Dendritic cell treated with granulocyte-macrophage colony-stimulating factor and Interleukin-4, amounts not matched to agents 40 ng/mL and 50 ng/mL, for 4 days (primary cell): ENCODE results near the gene SDHAF2.
"Not testable (repeated sequence)": the region's sequence is repeated elsewhere in the genome, so short reads cannot be mapped to it uniquely, and the experiment has no call there.

Experiments
- H3K27ac Mint-ChIP-seq: one replicate; pipeline ENCODE4 v1.8.0; 2022; ENCODE audit warnings: mild to moderate bottlenecking, mixed read lengths
- H3K27me3 Mint-ChIP-seq: one replicate; pipeline ENCODE4 v1.8.0; 2022; ENCODE audit warnings: mild to moderate bottlenecking, mixed read lengths
- H3K36me3 Mint-ChIP-seq: one replicate; pipeline ENCODE4 v1.8.0; 2022; ENCODE audit warnings: low read depth, mixed read lengths
- H3K4me1 Mint-ChIP-seq: one replicate; pipeline ENCODE4 v1.8.0; 2022; ENCODE audit warnings: low read depth, mixed read lengths
- H3K4me3 Mint-ChIP-seq: one replicate; pipeline ENCODE4 v1.8.0; 2022; ENCODE audit warnings: mild to moderate bottlenecking, moderate library complexity, mixed read lengths
- H3K9me3 Mint-ChIP-seq: one replicate; pipeline ENCODE4 v1.8.0; 2022; ENCODE audit warnings: mixed read lengths
- intact Hi-C: fragments of 100-400 bp; cut with micrococcal nuclease; formaldehyde crosslinking; loops from one replicate; pipeline ENCODE4 v1.15.0; 2022

Gene SDHAF2

GRCh38 chr11:61446211-61446651 lies 16.3 kb downstream of the SDHAF2 start:
- H3K36me3 Mint-ChIP-seq = peaks cover 94% of the 10 kb centered on the region
- intact Hi-C loops = loop anchor here (1.0 kb wide), 3 partner anchors 70 to 192 kb away; no protein-coding TSS in a partner anchor

DNA sequence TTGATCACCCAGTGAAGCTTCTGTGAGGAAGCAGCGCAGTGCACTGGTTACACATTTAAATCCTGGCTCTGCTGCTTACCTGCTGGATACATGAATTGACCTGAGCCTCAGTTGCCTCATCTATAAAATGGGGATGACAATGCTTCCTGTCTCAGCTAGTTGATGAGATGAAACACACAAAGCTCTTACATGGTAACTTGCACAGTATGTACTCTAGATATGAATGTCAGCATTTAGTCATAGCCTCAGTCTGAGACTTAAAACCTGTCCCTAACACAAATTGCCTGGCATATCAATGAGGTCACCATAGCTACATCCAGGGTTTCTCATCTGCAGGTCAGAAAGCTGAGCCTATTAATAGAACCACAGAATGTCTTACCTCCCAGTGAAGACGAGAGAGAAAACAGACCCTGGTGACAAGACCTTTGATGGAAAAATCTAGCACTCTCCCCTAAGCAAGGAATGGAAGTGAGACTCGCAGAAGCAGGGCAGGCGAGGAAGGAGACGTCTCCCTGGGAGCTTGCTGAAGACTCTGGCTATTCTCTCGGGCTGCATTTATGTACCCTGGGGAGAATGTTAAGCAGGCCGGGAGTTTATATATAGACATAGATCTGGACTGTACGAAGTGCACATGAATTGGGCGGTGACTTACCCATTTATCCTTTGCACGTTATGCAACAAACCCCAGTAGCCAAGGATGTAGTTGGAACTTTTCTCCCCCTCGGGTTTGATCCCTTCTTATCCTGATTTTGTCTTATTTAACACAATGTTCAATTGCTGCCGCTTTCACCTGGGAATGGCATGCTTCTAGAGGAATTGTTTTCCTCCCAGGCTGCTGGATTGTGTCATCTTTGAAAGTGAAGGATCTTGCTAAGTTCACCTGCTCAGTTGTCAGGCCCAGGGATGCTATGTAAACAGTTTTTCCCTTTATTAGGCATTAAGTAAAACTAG lies 18.0 kb downstream of the SDHAF2 start:
- intact Hi-C loops = no loop called here
- Mint-ChIP-seq H3K36me3 (peaks cover 90% of the 10 kb centered on the region), H3K9me3 (no peaks in the 10 kb centered on the region), H3K4me3 (no peak overlapping the region), H3K27me3 (no peaks in the 10 kb centered on the region), H3K27ac (peak overlapping the region; percentile 52), H3K4me1 (peaks cover 13% of the 10 kb centered on the region)

More at GRCh38 chr11:61446211-61446651, 16.3 kb downstream of the SDHAF2 start:
- Mint-ChIP-seq H3K27me3 (no peaks in the 10 kb centered on the region), H3K27ac (peak overlapping the region; percentile 62), H3K4me3 (no peak overlapping the region), H3K4me1 (peaks cover 13% of the 10 kb centered on the region), H3K9me3 (no peaks in the 10 kb centered on the region)

DNA sequence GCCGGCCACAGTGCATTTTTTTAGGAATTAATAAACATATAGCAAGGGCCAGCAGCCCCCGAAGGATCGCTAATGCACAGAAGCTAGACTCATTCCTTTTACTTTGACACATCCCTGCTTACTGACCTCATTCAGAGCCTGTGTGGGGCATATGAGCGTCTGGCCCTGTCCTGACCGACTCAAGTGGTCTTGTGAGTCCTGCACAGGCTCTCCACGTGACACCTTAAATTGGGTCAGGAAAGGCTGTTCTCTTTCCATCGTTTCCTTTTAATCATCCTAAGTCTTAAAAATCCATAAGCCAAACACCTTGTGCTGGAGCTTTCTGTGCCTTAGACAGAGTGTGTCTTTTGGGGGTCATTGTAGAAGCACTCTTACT lies 18.6 kb downstream of the SDHAF2 start:
- H3K4me1 Mint-ChIP-seq = peaks cover 13% of the 10 kb centered on the region
- intact Hi-C loops = no loop called here
- H3K27ac Mint-ChIP-seq = no peak overlapping the region

DNA sequence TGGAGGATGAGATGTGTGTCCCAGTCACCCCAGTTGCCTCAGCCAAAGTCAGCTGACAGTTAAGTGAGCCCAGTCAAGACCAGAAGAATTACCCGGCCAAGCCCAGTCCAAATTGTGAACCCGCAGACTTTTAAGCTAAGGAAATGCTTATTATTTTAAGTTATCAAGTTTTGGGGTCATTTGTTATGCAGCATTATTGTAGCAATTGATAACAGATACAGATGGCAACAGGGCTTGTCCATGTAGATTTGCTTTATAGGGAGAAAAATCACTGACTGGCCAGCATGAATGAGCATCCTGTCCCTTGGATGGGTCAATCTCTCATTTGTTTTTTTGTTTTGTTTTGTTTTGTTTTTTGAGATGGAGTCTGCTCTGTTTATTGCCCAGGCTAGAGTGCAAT lies 22.9 kb downstream of the SDHAF2 start:
- Mint-ChIP-seq H3K27me3 (no peaks in the 10 kb centered on the region), H3K4me3 (no peak overlapping the region), H3K9me3 (no peaks in the 10 kb centered on the region), H3K36me3 (peaks cover 90% of the 10 kb centered on the region), H3K27ac (no peak overlapping the region), H3K4me1 (no peaks in the 10 kb centered on the region)
- intact Hi-C loops = no loop called here

More for the DNA sequence above, 18.6 kb downstream of the SDHAF2 start:
- no peaks in the 10 kb centered on the region for H3K9me3 Mint-ChIP-seq
- H3K27me3 Mint-ChIP-seq = no peaks in the 10 kb centered on the region
- H3K36me3 Mint-ChIP-seq = peaks cover 89% of the 10 kb centered on the region
- no peak overlapping the region for H3K4me3 Mint-ChIP-seq

DNA sequence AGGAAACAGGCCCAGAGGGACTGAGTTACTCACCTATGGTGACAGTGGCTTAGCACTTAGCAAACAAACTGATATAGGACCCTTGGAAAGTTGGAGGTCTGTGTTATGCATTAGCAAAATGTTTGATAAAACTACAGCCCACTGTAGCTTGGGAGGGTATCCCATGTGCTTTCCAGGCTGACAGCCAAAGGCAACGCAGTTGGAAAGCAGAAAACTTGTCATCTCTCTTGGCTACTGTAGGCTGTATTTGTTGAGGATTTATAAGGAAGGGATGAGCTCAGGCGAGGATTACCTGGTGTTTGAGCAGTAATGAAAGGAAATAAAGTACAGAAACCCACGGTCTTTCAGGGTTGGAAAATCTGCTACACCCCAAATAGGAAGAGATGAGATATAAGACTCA lies 23.8 kb downstream of the SDHAF2 start:
- intact Hi-C loops = no loop called here
- H3K4me1 Mint-ChIP-seq = no peaks in the 10 kb centered on the region
- peaks cover 81% of the 10 kb centered on the region for H3K36me3 Mint-ChIP-seq
- no peaks in the 10 kb centered on the region for H3K9me3 Mint-ChIP-seq
- H3K27me3 Mint-ChIP-seq = no peaks in the 10 kb centered on the region
- H3K27ac Mint-ChIP-seq = no peak overlapping the region
- no peak overlapping the region for H3K4me3 Mint-ChIP-seq

DNA sequence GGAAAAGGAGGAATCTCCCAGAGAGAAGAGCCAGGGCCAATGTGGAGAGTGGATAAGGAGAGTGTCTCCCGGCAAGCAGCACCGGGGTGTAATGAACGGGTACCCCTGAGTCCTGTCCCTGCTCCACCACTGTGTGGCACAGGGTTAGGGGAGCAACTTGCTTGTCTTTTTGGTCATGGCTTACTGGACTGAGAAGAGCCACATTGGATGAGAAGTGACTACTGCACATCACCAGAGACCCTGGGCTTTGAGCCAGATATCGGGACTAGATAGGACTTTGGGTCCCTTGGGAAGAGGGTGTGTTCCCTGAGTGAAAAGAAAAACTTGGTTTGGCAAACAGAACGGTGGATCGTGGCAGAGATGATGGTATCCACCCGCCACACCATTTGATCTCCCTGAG lies 24.6 kb downstream of the SDHAF2 start:
- no peaks in the 10 kb centered on the region for H3K9me3 Mint-ChIP-seq
- no peak overlapping the region for H3K4me3 Mint-ChIP-seq
- H3K4me1 Mint-ChIP-seq = no peaks in the 10 kb centered on the region
- no peak overlapping the region for H3K27ac Mint-ChIP-seq
- intact Hi-C loops = no loop called here
- H3K36me3 Mint-ChIP-seq = peaks cover 73% of the 10 kb centered on the region
- no peaks in the 10 kb centered on the region for H3K27me3 Mint-ChIP-seq

GRCh38 chr11:61460474-61460881 lies 30.6 kb downstream of the SDHAF2 start:
- Mint-ChIP-seq H3K4me1 (peaks cover 6% of the 10 kb centered on the region), H3K9me3 (no peaks in the 10 kb centered on the region), H3K36me3 (peaks cover 39% of the 10 kb centered on the region), H3K27me3 (no peaks in the 10 kb centered on the region), H3K4me3 (no peak overlapping the region), H3K27ac (no peak overlapping the region)
- intact Hi-C loops = no loop called here

GRCh38 chr11:61460986-61461385 lies 31.1 kb downstream of the SDHAF2 start:
- Mint-ChIP-seq H3K4me1 (peaks cover 6% of the 10 kb centered on the region), H3K36me3 (peaks cover 37% of the 10 kb centered on the region), H3K4me3 (no peak overlapping the region), H3K9me3 (no peaks in the 10 kb centered on the region), H3K27ac (no peak overlapping the region), H3K27me3 (no peaks in the 10 kb centered on the region)
- intact Hi-C loops = no loop called here

DNA sequence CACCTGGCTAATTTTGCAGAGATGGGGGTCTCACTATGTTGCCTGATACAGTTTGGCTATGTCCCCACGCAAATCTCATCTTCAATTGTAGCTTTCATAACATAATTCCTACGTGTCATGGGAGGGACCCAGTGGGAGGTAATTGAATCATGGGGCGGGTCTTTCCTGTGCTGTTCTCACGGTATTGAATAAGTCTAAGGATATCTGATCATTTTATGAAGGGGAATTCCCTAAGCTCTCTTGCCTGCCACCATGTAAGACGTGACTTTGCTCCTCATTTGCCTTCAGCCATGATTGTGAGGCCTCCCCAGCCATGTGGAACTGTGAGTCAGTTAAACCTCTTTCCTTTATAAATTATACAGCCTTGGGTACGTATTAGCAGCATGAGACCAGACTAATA lies 37.7 kb downstream of the SDHAF2 start:
- H3K36me3 Mint-ChIP-seq = peaks cover 62% of the 10 kb centered on the region
- H3K27me3 Mint-ChIP-seq, intact Hi-C loops, H3K4me3 Mint-ChIP-seq, H3K9me3 Mint-ChIP-seq: not testable (repeated sequence)
- peaks cover 14% of the 10 kb centered on the region for H3K4me1 Mint-ChIP-seq
- peak overlapping the region; percentile 43 for H3K27ac Mint-ChIP-seq

DNA sequence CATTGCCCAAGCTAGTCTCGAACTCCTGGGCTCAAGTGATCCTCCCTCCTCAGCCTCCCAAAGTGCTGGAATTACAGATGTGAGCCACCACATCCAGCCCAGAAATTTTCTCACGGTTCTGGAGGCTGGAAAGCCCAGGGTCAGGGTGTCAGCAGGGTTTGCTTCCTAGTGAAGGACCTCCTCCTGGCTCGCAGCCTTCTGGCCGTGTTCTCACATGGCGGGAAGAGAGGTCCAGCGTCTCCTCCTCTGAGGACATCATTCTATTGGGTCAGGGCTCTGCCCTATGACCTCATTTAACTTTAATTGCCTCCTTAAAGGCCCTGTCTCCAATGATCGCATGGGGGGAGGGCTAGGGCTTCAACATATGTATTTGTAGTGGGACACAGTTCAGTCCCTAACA lies 38.1 kb downstream of the SDHAF2 start:
- peak overlapping the region; percentile 43 for H3K27ac Mint-ChIP-seq

DNA sequence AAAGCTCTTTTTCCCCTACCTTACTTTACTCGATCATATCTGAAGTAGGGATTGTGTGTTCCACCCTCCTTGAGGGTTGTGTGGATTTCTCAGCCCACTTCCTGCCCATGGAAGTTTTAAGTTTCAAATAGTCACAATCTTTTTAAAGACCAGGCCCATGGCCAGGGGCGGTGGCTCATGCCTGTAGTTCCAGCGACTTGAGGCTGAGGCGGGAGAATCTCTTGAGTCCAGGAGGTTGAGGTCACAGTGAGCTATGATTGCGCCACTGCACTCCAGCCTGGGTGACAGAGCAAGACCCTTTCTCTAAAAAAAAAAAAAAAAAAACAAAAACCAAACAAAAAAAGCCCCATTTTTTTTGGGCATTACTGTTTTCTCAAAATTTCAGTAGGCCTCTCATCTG lies 42.4 kb downstream of the SDHAF2 start:
- no peak overlapping the region for H3K4me3 Mint-ChIP-seq
- H3K9me3 Mint-ChIP-seq = no peaks in the 10 kb centered on the region
- no peaks in the 10 kb centered on the region for H3K27me3 Mint-ChIP-seq
- intact Hi-C loops = no loop called here
- peaks cover 52% of the 10 kb centered on the region for H3K4me1 Mint-ChIP-seq
- H3K36me3 Mint-ChIP-seq = peaks cover 50% of the 10 kb centered on the region
- peak overlapping the region; percentile 89 for H3K27ac Mint-ChIP-seq

More for the DNA sequence above, 38.1 kb downstream of the SDHAF2 start:
- Mint-ChIP-seq H3K4me3 (no peak overlapping the region), H3K9me3 (no peaks in the 10 kb centered on the region), H3K4me1 (peaks cover 18% of the 10 kb centered on the region), H3K36me3 (peaks cover 59% of the 10 kb centered on the region), H3K27me3 (no peaks in the 10 kb centered on the region)
- intact Hi-C loops = no loop called here

DNA sequence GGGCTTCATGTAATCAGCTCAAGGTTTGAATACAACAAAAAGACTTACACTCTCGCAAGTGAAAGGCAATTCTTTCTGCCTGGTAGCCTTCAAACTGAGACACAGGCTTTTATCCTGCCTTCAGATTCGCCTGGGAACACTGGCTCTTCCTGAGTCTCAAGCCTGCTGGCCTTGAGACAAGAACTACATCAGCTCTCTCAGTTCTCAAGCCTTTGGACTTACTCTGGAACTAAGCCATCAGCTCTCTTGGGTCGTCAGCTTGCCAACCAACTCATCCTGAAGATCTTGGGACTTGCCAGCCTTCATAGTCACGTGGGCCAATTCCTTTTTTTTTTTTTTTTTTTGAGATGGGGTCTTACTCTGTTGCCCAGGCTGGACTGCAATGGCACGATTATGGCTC lies 42.9 kb downstream of the SDHAF2 start:
- peaks cover 44% of the 10 kb centered on the region for H3K36me3 Mint-ChIP-seq
- peaks cover 4% of the 10 kb centered on the region for H3K27me3 Mint-ChIP-seq
- H3K4me3 Mint-ChIP-seq = no peak overlapping the region
- peaks cover 55% of the 10 kb centered on the region for H3K4me1 Mint-ChIP-seq
- peak overlapping the region; percentile 89 for H3K27ac Mint-ChIP-seq
- H3K9me3 Mint-ChIP-seq = no peaks in the 10 kb centered on the region
- intact Hi-C loops = no loop called here

DNA sequence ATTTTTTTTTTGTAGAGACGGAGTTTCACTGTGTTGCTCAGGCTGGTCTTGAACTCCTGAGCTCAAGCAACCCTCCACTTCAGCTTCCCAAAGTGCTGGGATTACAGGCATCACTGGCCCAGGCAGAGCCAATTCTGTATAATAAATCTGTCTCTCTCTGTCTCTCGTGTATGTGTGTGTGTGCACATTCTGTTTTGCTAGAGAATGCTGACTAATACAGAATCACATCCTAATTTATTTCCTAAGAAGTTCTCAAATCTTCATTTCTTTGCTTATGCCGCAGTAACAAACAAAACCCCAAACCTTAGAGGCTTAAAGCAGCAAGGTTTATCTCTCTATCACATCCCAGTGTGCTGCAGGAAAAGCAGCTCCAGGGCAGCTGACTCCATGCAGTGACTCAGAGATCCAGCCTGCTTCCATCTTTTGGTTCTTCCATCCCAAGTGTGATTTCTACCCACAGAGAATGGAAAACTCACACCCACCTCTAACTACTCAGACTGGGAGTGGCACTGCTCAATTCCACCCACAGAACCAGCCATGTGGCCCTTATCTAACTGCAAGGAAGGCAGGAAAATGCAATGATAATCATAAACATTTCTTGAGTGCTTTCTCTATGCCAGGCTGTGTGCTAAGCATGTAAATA lies 43.6 kb downstream of the SDHAF2 start:
- Mint-ChIP-seq H3K9me3 (no peaks in the 10 kb centered on the region), H3K27me3 (peaks cover 10% of the 10 kb centered on the region), H3K36me3 (peaks cover 38% of the 10 kb centered on the region), H3K4me3 (no peak overlapping the region), H3K27ac (peak overlapping the region; percentile 89), H3K4me1 (peaks cover 59% of the 10 kb centered on the region)
- intact Hi-C loops = no loop called here

DNA sequence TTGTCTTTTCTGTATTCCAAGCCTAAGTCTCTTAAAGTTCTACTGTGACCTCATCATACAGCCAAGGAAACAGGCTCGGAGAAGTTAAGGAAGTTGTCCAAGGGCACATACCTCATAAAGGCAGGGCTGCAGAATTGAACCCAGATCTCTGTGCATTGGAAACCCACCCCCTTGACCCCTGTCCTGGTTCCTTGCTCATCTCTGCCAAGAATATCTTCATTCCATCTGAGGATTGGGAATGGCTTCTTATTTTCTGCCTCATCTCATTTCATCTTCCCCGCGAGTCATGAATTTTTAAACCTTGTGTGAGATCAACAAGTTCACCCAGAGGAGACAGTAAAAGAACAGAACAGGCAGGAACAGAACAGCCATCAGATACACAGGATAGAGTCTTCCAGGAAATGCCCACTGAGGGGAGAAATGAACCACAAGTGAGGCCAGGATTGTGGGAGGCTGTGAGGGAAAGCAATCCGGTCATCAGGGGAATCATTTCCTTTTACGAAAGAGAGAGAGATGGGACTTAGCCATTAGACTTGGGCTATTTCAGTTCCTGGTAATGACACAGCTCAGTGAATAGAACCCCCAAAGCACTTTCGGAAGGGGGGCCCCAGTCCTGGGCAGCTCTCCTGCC lies 44.2 kb downstream of the SDHAF2 start:
- no peaks in the 10 kb centered on the region for H3K9me3 Mint-ChIP-seq
- peaks cover 61% of the 10 kb centered on the region for H3K4me1 Mint-ChIP-seq
- peak overlapping the region; percentile 89 for H3K27ac Mint-ChIP-seq
- H3K27me3 Mint-ChIP-seq = peaks cover 15% of the 10 kb centered on the region
- H3K4me3 Mint-ChIP-seq = peak overlapping the region; percentile 7
- intact Hi-C loops = no loop called here
- H3K36me3 Mint-ChIP-seq = peaks cover 32% of the 10 kb centered on the region
